ENCODE measurements around the gene ZNF735. TPM values are rescaled to one million over a fixed set of nuclear protein-coding genes. Genes with fewer than 3 reads are reported as not detected.

Gene ZNF735
- polyA plus RNA-seq, 3 donors, result not detected

- no peak for DNase-seq
- 94% methylated on average over 2 of the region's 5 CpGs for WGBS (ENCODE audit: insufficient coverage)
- Mint-ChIP-seq H3K4me1 (no peaks in the 10 kb centered on the region), H3K9me3 (peaks cover 18 to 35% (median 27%) of the 10 kb centered on the region in 7 donors), H3K27ac (no peak overlapping the region), H3K36me3 (no peaks in the 10 kb centered on the region), H3K27me3 (ENCODE audit: low read depth in 3 of 3) (peaks cover 0 to 1% (median 1%) of the 10 kb centered on the region in 3 donors), H3K4me3 (no peak overlapping the region)
- no peak for TF ChIP-seq CTCF (IDR thresholded peaks at IDR 0.05)
- Histone ChIP-seq H3K79me2 (ENCODE audit: insufficient read depth, low read length) (no peaks in the 10 kb centered on the region), H3K36me3 (replicated peaks in 1 of 2; ENCODE audit: control insufficient read depth in 1 of 2, insufficient read depth in 2 of 2, low read length in 2 of 2) (no peaks in the 10 kb centered on the region), H2AFZ (ENCODE audit: insufficient read depth, low read depth, low read length, poor library complexity, severe bottlenecking) (no peak overlapping the region), H4K20me1 (ENCODE audit: insufficient read depth, low read length) (no peaks in the 10 kb centered on the region), H3K4me3 (replicated peaks in 1 of 3; ENCODE audit: low read depth in 2 of 3, low read length in 3 of 3) (peak overlapping the region in 1 of 3 experiments; percentile 17), H3K4me2 (replicated peaks; ENCODE audit: extremely low read depth, low read length, poor library complexity, severe bottlenecking) (no peak overlapping the region), H3K4me1 (ENCODE audit: control insufficient read depth in 1 of 2, insufficient read depth in 2 of 2, low read length in 2 of 2) (no peaks in the 10 kb centered on the region), H3K27ac (ENCODE audit: low read depth in 1 of 2, low read length in 2 of 2) (no peak overlapping the region), H3K27me3 (ENCODE audit: control insufficient read depth in 2 of 2, insufficient read depth in 2 of 2, low read length in 2 of 2) (no peaks in the 10 kb centered on the region), H3K9me3 (replicated peaks in 1 of 2; ENCODE audit: control insufficient read depth in 1 of 2, insufficient read depth in 1 of 2, low read length in 2 of 2) (peaks cover 23 to 30% of the 10 kb centered on the region in 2 donors), H3K9ac (ENCODE audit: insufficient read depth, low read length, poor library complexity, severe bottlenecking) (no peak overlapping the region)
- intact Hi-C loops (cut with micrococcal nuclease), result no loop called here
Measured at GRCh38 chr7:64174328-64174727, 32.7 kb upstream of the ZNF735 start.

GRCh38 chr7:64174941-64175340 is 32.1 kb upstream of the ZNF735 start:
- H3K27ac Mint-ChIP-seq, result no peak overlapping the region
- H3K36me3 Mint-ChIP-seq, result no peaks in the 10 kb centered on the region
- H3K9me3 Mint-ChIP-seq, result peaks cover 16 to 29% (median 22%) of the 10 kb centered on the region in 7 donors
- no peaks in the 10 kb centered on the region for H3K4me1 Mint-ChIP-seq
- no peak for TF ChIP-seq CTCF (IDR thresholded peaks at IDR 0.05)
- H3K79me2 ChIP-seq (ENCODE audit: insufficient read depth, low read length), result no peaks in the 10 kb centered on the region
- peak overlapping the region in 1 of 3 experiments; percentile 17 for H3K4me3 ChIP-seq (replicated peaks in 1 of 3; ENCODE audit: low read depth in 2 of 3, low read length in 3 of 3)
- no peak overlapping the region for H3K9ac ChIP-seq (ENCODE audit: insufficient read depth, low read length, poor library complexity, severe bottlenecking)
- no peaks in the 10 kb centered on the region for H3K27me3 ChIP-seq (ENCODE audit: control insufficient read depth in 2 of 2, insufficient read depth in 2 of 2, low read length in 2 of 2)
- H3K4me3 Mint-ChIP-seq, result no peak overlapping the region
- DNase-seq, result no peak
- no peaks in the 10 kb centered on the region for H4K20me1 ChIP-seq (ENCODE audit: insufficient read depth, low read length)
- no peaks in the 10 kb centered on the region for H3K36me3 ChIP-seq (replicated peaks in 1 of 2; ENCODE audit: control insufficient read depth in 1 of 2, insufficient read depth in 2 of 2, low read length in 2 of 2)
- no peak overlapping the region for H2AFZ ChIP-seq (ENCODE audit: insufficient read depth, low read depth, low read length, poor library complexity, severe bottlenecking)
- WGBS (ENCODE audit: insufficient coverage), result 21% methylated on average over 3 of the region's 7 CpGs
- peaks cover 23 to 30% of the 10 kb centered on the region in 2 donors for H3K9me3 ChIP-seq (replicated peaks in 1 of 2; ENCODE audit: control insufficient read depth in 1 of 2, insufficient read depth in 1 of 2, low read length in 2 of 2)
- H3K4me2 ChIP-seq (replicated peaks; ENCODE audit: extremely low read depth, low read length, poor library complexity, severe bottlenecking), result no peak overlapping the region
- peaks cover 0 to 1% (median 1%) of the 10 kb centered on the region in 3 donors for H3K27me3 Mint-ChIP-seq (ENCODE audit: low read depth in 3 of 3)
- H3K4me1 ChIP-seq (ENCODE audit: control insufficient read depth in 1 of 2, insufficient read depth in 2 of 2, low read length in 2 of 2), result no peaks in the 10 kb centered on the region
- no peak overlapping the region for H3K27ac ChIP-seq (ENCODE audit: low read depth in 1 of 2, low read length in 2 of 2)
- intact Hi-C loops (cut with micrococcal nuclease), result no loop called here

All from CD14-positive monocyte (primary cell).